CD4-positive, alpha-beta T cell treated with Interleukin-17A for 1 hour (primary cell): ENCODE measurements around the gene KCNMA1.
"Not testable (repeated sequence)": the region's sequence is repeated elsewhere in the genome, so short reads cannot be mapped to it uniquely, and the experiment has no call there.

ENCODE experiments used
- DNase-seq: peaks from one replicate; pipeline ENCODE4 v3.0.0-alpha.2; 2020

Gene KCNMA1

DNA sequence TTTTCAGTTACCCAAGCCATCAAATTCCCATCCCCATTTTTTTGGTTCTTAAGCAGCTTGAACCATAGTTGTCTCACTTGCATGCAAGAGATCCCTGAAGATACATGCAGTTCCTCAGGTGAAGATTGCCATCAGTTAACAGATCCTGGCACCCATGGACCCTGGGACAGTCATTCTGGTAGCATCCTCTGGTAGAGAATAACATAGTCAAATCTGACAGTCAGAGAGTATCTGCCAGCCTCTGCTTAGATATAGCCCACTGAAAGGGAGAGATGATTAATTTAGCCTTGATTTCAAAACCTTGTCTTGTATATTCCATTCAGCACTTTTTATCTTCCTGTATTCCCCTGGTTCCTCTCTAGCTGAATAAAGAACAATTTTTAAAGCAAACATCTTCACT, 280.4 kb downstream of the KCNMA1 start:
- no peak for DNase-seq

DNA sequence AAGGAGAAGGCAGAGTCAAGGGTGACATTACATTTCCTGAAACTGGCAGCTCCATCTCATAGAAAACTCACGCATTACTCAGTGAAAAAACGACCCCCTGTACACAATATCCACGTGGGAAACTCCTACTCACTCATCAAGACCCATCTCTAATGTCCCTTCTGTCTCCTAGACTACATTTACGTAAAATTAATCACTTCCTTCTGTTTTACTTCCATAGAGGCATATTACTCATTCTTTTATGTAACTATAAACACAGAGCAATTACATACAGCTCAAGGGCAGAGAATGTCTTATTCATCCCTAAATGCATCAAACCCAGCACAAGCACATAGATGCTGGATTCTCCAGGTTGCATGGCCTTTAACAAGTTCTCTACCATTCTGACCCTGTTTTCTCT, 281.8 kb downstream of the KCNMA1 start:
- DNase-seq, result no peak

GRCh38 chr10:77351386-77351785, 286.2 kb downstream of the KCNMA1 start:
- no peak for DNase-seq

DNA sequence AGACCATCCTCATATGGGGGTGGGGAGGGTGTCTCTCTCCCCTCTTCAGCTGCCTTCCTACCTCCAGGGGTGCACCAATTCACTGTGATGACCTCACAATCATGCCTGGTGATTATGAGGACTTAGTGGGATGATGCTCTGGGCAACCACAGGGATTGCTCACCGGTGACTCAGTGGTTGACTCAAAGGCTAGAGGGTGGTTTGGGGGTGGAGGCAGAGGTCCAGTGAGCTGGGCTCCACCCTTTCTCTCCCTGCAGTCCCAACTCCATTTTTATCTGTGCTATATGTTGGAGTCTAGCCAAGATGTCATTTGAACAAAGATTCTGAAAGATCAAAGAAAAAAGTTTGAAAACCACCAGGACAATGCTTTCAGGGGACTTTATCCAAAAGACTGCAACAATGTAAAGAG, 286.9 kb downstream of the KCNMA1 start:
- no peak for DNase-seq

GRCh38 chr10:77350134-77350533, 287.5 kb downstream of the KCNMA1 start:
- no peak for DNase-seq

DNA sequence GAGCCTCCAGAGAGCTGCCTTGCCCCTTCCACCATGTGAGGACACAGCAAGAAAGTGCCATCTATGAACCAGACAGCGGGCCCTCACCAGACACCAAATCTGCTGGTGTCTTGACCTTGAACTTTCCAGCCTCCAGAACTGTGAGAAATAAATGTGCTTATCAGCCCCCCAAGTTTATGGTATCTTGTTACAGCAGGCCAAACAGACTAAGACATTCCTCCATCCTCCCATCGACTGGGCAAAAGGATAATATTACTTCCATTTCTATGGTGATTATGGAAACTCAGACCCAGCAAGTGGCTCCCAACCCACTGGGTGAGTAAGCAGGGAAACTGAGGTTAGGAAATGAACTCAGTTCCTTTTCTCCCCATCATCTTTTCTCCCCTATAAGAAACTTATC, 288.4 kb downstream of the KCNMA1 start:
- DNase-seq, result no peak

DNA sequence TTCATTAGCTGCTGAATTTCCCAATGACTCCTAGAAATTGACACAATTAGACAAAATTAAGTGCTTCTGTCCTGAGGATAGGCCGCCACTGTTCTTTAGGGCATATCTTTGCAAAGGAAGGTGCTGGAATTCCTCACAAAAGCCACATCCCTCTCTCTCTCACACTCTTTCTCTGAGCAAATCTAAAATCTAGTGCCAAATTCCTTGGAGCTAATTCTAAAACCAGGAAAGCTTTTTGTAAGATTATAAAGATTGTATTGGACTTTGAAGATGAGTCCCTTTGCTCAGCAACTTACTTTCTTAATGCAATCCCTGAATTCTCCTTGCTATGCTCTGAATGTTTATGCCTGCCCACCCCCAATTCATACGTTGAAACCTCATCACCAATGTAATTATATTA, 288.9 kb downstream of the KCNMA1 start:
- DNase-seq, result no peak

DNA sequence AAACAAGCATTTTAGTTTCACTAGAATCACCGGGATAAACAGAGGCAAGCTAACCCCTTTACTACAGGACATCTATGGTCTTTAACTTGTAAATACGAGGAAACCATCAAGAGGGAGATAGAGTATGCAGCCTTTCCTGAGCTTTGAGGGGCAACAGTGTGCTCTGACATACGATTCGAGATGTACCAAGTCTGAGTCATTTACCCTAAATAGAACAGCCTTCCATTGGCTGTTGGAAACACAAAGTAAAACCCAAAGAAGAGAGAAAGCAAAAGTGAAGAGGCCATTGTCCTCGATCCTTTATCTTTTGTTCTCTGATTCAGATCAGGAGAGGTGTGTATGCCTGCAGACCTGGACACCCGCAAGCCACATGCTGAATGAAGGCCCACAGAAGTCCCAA, 289.5 kb downstream of the KCNMA1 start:
- DNase-seq, result no peak

- no peak for DNase-seq
Observed at GRCh38 chr10:77347052-77347451, 290.6 kb downstream of the KCNMA1 start.

DNA sequence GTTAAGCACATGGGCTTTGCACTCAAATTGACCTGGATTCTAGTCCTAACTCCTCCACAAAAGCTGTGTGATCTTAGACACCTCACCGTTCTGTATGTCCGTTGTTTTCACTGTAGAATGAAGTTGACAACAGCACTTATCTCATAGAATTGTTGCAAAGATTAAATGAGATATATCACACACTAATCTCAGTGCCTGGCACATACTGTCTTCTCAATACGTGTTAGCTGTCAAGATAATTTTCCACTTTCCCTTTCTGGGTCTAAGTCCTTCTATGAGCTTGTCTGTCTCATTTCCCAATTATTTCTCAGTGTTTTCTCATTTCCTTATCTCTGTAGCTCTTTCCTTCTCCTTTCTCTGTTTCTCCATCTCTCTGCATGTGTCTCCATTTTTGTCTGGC, 296.6 kb downstream of the KCNMA1 start:
- DNase-seq, result no peak

DNA sequence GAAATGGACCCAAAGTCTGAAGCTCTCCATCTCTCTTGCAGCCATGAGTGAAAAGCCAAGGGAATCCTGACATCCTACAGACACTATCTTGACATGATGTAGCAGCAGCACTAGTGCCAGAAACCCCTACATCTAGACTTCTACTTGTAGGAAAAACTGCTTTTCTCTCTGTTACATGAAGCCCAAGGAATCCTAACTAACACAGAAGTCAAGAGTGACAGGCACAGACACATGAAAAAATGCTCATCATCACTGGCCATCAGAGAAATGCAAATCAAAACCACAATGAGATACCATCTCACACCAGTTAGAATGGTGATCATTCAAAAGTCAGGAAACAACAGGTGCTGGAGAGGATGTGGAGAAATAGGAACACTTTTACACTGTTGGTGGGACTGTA, 297.7 kb downstream of the KCNMA1 start:
- not testable (repeated sequence) for DNase-seq

- DNase-seq, result no peak
Observed at GRCh38 chr10:77339166-77339565, 298.4 kb downstream of the KCNMA1 start.

- no peak for DNase-seq
Observed at GRCh38 chr10:77338143-77338542, 299.5 kb downstream of the KCNMA1 start.

DNA sequence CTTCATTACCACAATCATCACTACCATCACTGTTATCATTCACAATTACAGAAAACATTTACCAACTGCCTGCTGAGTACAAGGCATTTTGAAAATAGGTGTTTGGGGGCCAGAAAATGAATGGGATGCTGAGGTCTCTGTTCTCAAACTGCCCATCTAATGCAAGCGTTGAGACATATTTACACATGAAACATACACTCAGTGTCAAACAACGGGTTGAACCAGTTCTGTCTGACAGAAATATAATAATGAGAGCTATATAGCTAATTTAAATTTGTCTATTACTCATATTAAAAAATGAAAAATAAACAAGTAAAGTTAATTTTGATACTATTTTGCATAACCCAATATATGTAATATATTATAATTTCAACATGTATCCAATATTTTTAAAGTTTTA, 303.1 kb downstream of the KCNMA1 start:
- DNase-seq, result no peak

- DNase-seq, result no peak
Observed at GRCh38 chr10:77333610-77334340, 303.8 kb downstream of the KCNMA1 start.

DNA sequence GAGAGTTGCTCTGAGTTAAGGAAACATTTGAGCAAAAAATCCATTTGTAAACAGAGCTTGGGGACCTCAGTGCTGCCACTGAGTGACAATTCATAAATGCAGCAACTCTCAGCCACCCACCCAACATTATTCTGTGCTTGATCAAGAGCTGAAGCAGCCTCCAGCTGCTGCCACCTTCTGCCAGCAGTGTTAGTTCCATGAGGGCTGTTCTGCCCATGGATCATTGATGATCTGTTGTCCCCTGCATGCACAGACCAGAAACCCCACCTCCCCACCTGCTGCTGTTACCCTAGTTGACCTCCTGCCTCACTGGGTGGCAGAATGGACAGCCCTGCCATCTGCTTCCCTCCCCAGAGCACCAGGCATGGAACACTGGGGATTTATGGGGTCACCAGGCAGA, 305.4 kb downstream of the KCNMA1 start:
- DNase-seq, result no peak

- no peak for DNase-seq
Observed at GRCh38 chr10:77328272-77328816, 309.3 kb downstream of the KCNMA1 start.

DNA sequence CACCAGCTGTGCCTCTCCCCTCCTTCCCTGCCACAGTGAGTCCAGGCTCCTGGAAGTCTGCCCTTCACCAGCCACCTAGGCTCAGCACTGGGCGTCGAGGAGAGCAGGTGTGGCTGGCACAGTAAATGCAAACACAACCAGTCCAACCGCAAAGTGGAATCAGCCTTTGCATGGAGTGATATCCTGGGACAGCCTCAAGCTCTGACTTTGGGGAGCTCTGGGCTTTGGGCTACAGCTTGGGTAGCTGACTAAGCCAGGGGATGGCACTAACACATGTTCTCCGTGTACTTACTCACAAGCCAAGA, 312.4 kb downstream of the KCNMA1 start:
- DNase-seq, result no peak

DNA sequence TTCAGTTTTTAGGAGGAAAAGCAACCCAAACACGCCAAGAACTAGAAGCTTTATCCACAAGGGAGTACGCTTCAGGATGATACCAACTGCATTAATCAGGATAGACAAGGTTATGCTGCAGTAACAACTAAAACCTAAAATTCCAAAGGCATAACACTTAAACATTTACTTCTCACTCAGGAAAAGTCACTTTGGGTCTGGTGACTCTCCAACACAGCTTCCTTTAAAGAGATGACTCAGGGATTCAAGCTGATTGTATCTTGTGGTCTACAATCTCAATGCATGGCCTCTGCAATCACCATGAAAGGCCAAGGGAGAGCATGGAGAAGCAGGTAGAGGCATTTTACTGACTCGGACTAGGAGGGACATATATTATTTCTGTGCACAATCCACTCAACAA, 315.8 kb downstream of the KCNMA1 start:
- DNase-seq, result no peak

GRCh38 chr10:77320971-77321471, 316.6 kb downstream of the KCNMA1 start:
- no peak for DNase-seq

DNA sequence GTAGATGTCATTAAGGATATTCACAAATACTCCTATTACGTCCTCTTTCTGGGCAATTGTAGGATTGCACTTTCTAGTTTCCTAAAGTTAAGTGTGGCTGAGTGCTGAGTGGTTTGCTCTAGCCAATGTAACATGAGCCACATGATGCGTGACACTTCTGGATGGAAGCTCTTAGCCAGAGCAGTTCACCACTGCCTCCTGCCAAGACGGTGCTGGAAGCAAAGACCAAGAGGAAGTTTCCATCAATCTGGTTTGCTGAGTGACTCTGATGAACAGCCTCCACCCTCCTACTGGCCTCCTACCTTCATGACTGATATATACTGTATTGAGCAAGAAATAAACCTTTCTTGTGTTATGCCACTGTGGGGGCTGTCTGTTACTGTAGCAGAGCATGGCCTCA, 318.1 kb downstream of the KCNMA1 start:
- DNase-seq, result no peak

DNA sequence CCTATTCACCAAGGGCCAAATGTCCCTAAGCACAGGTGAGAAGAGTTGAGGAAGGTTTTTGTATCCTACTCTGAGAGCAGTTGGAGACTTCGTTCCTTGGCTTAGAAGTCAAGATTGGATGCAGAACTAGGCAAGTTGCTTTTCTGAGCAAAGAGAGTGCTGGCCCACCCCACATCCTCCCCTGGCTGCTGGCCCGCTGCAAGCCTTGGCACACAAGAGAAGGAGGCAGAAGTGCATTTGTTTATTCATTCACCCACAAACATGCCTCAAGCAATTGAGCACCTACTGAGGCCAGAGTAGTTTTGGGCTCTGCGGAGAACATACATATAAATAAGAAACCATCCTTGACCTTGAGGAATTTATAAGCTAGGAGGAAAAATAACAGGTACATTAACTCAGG, 318.9 kb downstream of the KCNMA1 start:
- DNase-seq, result no peak

DNA sequence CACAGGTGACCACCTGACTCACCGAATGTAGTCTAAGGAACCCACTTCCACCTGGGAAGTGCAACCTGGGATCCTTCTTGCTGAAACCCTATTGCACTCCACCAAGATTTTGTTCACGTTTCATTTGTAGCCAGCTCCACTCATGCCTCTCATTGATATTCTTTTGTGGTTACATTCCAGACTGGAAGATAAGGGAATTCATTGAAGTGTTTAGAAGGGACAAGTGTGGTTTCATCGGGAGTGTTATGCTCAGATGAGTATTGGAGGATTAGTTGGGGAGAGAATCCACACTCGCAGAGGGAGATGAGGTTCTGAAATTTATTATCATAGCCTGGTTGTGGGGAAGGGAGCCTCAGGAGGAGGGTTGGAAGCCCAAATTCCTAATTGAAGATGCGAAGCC, 320.4 kb downstream of the KCNMA1 start:
- DNase-seq, result no peak

DNA sequence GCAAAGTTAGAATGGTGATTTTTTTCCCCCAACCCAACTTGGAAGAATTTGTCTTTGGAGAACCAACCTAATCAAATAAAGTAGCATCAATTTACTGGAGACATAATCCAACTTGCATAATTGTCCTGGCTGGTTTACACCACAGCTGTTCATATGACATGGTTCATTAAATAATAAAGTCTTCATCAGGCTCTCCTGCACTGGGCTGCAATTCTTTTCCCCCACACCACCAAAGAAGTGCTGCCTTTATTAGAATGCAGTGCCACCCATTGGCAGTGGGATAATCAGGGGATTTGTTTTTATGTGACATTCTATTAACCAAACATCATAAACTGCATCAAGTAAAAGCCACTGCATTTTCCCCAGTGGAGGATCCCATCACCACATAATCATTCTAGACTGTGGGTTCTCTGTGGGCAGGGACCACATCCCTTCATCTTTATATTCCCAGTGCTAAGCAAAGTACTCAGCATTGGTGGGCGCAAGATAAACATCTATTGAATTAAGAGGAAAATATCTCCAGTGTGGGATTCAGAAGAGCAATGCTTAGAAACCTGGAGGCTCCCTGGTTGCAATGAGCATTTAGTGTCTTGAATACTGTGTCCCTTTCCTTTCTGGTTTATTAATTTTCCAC, 322.0 kb downstream of the KCNMA1 start:
- no peak for DNase-seq
